Breast epithelium (tissue), 3 donors: ENCODE results near the gene ZNF678.

Source experiments
- CTCF ChIP-seq, 3 donors: fragments of 450-650 bp; IDR thresholded peaks; one replicate each; pipeline ENCODE4 v1.5.1; 2016 to 2017; ENCODE audit warnings: antibody characterized with exemption in 3 of 3, mild to moderate bottlenecking in 3 of 3, moderate library complexity in 3 of 3
- POLR2AphosphoS5 ChIP-seq, 3 donors: sonication (generic); formaldehyde crosslinking; IDR thresholded peaks; one replicate each; pipeline ENCODE4 v1.6.1; 2017; ENCODE audit warnings: antibody characterized with exemption in 3 of 3

- no peak for TF ChIP-seq CTCF (IDR thresholded peaks at IDR 0.05)
- TF ChIP-seq POLR2AphosphoS5 (IDR thresholded peaks at IDR 0.05) = no peak
Observed at GRCh38 chr1:227543283-227544066, 19.9 kb upstream of the ZNF678 start.
